Measurements from ENCODE around the gene MAP1B.

The MAP1B gene

GRCh38 chr5:72064801-72065570 is 42.3 kb upstream of the MAP1B start:
- H4K20me1 ChIP-seq (ENCODE audit: insufficient read depth, low read length) = no peaks in the 10 kb centered on the region
- no peaks in the 10 kb centered on the region for H3K9me2 ChIP-seq (ENCODE audit: low read depth, low read length)
- H3K27me3 ChIP-seq (ENCODE audit: insufficient read depth, low read length) = no peaks in the 10 kb centered on the region
- no peak overlapping the region for H3K4me3 ChIP-seq (ENCODE audit: low read depth, low read length, poor library complexity, severe bottlenecking)
- no peaks in the 10 kb centered on the region for H3K79me2 ChIP-seq (ENCODE audit: insufficient read depth, low read length)
- TF ChIP-seq, protein P1, sequence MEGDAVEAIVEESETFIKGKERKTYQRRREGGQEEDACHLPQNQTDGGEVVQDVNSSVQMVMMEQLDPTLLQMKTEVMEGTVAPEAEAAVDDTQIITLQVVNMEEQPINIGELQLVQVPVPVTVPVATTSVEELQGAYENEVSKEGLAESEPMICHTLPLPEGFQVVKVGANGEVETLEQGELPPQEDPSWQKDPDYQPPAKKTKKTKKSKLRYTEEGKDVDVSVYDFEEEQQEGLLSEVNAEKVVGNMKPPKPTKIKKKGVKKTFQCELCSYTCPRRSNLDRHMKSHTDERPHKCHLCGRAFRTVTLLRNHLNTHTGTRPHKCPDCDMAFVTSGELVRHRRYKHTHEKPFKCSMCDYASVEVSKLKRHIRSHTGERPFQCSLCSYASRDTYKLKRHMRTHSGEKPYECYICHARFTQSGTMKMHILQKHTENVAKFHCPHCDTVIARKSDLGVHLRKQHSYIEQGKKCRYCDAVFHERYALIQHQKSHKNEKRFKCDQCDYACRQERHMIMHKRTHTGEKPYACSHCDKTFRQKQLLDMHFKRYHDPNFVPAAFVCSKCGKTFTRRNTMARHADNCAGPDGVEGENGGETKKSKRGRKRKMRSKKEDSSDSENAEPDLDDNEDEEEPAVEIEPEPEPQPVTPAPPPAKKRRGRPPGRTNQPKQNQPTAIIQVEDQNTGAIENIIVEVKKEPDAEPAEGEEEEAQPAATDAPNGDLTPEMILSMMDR (IDR thresholded peaks at IDR 0.05; ENCODE audit: low read length) = no peak
- TF ChIP-seq EZH2 (IDR thresholded peaks at IDR 0.05; ENCODE audit: borderline replicate concordance, low read length) = no peak
- H3K9me3 ChIP-seq (ENCODE audit: low read length) = no peaks in the 10 kb centered on the region
- H3K4me1 ChIP-seq (ENCODE audit: insufficient read depth, low read length, severe bottlenecking) = no peaks in the 10 kb centered on the region
- H3F3A ChIP-seq (ENCODE audit: insufficient read depth, low read length) = no peaks in the 10 kb centered on the region
- H3K4me2 ChIP-seq (ENCODE audit: low read length) = no peak overlapping the region
- H3K9ac ChIP-seq (ENCODE audit: low read length) = no peak overlapping the region
- no peak overlapping the region for H3K27ac ChIP-seq (ENCODE audit: low read depth, low read length, poor library complexity, severe bottlenecking)
- no peaks in the 10 kb centered on the region for H3K36me3 ChIP-seq (ENCODE audit: insufficient read depth, low read length)
- H2AFZ ChIP-seq (ENCODE audit: low read length) = no peak overlapping the region

- no peak overlapping the region for H2AFZ ChIP-seq (ENCODE audit: low read length)
- no peaks in the 10 kb centered on the region for H4K20me1 ChIP-seq (ENCODE audit: insufficient read depth, low read length)
- no peak overlapping the region for H3K9ac ChIP-seq (ENCODE audit: low read length)
- no peaks in the 10 kb centered on the region for H3K4me1 ChIP-seq (ENCODE audit: insufficient read depth, low read length, severe bottlenecking)
- H3K9me3 ChIP-seq (ENCODE audit: low read length) = no peaks in the 10 kb centered on the region
- no peaks in the 10 kb centered on the region for H3F3A ChIP-seq (ENCODE audit: insufficient read depth, low read length)
- H3K27me3 ChIP-seq (ENCODE audit: insufficient read depth, low read length) = no peaks in the 10 kb centered on the region
- H3K36me3 ChIP-seq (ENCODE audit: insufficient read depth, low read length) = no peaks in the 10 kb centered on the region
- no peaks in the 10 kb centered on the region for H3K79me2 ChIP-seq (ENCODE audit: insufficient read depth, low read length)
- H3K4me3 ChIP-seq (ENCODE audit: low read depth, low read length, poor library complexity, severe bottlenecking) = no peak overlapping the region
- TF ChIP-seq EZH2 (IDR thresholded peaks at IDR 0.05; ENCODE audit: borderline replicate concordance, low read length) = no peak
- TF ChIP-seq, protein P1 (IDR thresholded peaks at IDR 0.05; ENCODE audit: low read length) = no peak
- no peak overlapping the region for H3K27ac ChIP-seq (ENCODE audit: low read depth, low read length, poor library complexity, severe bottlenecking)
- H3K9me2 ChIP-seq (ENCODE audit: low read depth, low read length) = no peaks in the 10 kb centered on the region
- H3K4me2 ChIP-seq (ENCODE audit: low read length) = no peak overlapping the region
Measured at GRCh38 chr5:72065751-72066255, 41.5 kb upstream of the MAP1B start.

GRCh38 chr5:72066705-72067107 is 40.6 kb upstream of the MAP1B start:
- no peak for TF ChIP-seq EZH2 (IDR thresholded peaks at IDR 0.05; ENCODE audit: borderline replicate concordance, low read length)
- TF ChIP-seq, protein P1 (IDR thresholded peaks at IDR 0.05; ENCODE audit: low read length) = no peak
- Histone ChIP-seq H3K4me2 (ENCODE audit: low read length) (no peak overlapping the region), H2AFZ (ENCODE audit: low read length) (no peak overlapping the region), H3K4me3 (ENCODE audit: low read depth, low read length, poor library complexity, severe bottlenecking) (no peak overlapping the region), H3K9me3 (ENCODE audit: low read length) (no peaks in the 10 kb centered on the region), H3K4me1 (ENCODE audit: insufficient read depth, low read length, severe bottlenecking) (no peaks in the 10 kb centered on the region), H3K9ac (ENCODE audit: low read length) (no peak overlapping the region), H3K79me2 (ENCODE audit: insufficient read depth, low read length) (no peaks in the 10 kb centered on the region), H3K36me3 (ENCODE audit: insufficient read depth, low read length) (no peaks in the 10 kb centered on the region), H4K20me1 (ENCODE audit: insufficient read depth, low read length) (no peaks in the 10 kb centered on the region), H3K9me2 (ENCODE audit: low read depth, low read length) (no peaks in the 10 kb centered on the region), H3K27me3 (ENCODE audit: insufficient read depth, low read length) (no peaks in the 10 kb centered on the region), H3K27ac (ENCODE audit: low read depth, low read length, poor library complexity, severe bottlenecking) (no peak overlapping the region), H3F3A (ENCODE audit: insufficient read depth, low read length) (no peaks in the 10 kb centered on the region)

Measured in OCI-LY1 (cell line).